IPS-NIHi11 (cell line): ENCODE measurements around the gene NETO1.

Experiments
- DNase-seq: peaks from one replicate; pipeline ENCODE4 v3.0.0; 2012; ENCODE audit warnings: mixed read lengths, low spot score

The NETO1 gene

DNA sequence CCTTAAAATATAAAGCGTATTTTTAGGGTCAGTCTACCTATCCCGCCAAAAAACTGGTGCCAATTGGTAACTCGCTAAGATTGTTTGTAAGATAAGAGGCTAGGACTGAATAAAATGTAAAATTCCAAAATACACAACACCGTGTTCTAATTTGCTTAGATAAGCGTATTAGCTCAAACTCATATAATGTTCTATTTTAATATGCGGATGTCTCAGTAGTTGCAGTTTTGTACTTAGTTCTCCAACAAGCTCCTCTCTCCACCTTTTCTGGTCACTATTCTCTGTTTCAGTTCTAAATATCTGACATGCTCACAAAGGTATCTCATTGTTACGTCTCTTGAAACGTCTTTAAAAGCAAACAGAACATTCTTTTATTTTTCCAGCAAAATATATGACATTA lies 24.0 kb downstream of the NETO1 start:
- no peak for DNase-seq

DNA sequence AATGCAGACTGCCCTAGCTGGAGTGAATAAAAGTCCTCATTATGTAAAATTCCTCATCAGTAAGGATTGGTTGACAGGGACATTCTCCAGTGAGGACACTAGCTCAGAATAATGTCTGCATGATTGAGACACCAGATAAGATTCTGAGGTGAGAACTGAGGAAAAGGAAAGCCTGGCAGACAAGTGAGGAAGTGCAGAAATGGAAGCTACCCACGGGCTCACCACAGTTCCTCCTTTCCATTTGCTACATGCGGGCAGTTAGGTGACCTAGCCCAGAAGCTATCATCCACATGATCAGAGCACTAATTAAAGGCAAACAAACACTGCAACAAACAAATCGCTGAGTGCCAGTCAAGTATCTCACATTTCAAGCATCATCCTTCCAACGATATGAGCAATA lies 27.7 kb downstream of the NETO1 start:
- DNase-seq, result no peak

DNA sequence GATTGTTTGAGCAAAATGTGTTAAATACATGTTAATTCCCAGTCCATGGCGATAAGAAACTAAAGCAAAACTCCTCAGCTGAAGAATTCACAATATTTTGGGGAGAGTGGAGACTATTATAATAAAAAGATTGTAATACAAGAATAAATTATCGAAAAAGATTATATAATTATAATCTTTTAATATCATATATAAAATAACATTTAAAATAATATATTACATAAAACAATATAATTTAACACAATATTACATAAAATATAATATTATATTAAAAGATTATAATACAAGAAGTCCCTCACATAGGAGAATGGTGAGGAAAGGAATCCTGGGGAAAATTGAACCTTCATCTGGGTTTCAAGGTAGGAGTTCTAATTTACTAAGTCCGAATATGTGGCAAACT lies 33.1 kb downstream of the NETO1 start:
- DNase-seq, result no peak

DNA sequence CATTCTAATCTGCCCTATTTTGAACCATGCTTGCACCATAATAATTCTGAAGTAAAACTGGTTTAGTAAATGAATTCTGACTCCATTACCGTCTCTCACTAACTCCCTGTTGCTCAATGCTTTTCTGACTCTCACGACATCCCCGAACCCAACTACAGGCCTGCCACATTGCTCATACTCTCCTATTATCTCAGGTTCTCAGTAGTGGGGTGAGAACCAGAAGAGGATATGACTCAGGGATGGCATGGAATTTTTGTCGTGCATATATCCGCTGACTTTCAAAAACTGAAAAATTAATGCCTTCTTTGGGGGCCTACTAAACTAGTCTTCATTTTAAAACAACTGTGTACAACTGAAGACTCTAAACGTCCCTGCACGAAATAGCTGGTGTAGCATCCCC lies 34.3 kb downstream of the NETO1 start:
- DNase-seq, result no peak

DNA sequence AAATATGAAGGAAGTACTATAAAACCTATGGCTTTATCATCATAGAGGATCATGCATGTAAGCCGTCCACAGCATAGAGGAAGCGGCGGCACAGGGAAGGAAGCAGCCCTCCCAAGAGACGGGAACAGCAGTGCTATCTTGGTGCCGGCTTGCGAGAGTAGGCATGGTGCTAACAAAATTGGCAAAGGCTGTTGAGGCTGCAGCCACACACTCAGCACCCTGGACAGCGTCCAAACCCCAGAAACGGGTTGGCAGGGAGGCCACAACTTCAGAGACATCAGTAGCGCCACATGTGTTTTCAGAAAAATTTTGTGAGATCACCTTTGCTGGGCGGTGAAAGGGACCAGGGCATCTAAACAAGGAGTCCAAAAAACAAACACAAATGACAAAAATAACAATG lies 37.7 kb downstream of the NETO1 start:
- peak; percentile 64 for DNase-seq

DNA sequence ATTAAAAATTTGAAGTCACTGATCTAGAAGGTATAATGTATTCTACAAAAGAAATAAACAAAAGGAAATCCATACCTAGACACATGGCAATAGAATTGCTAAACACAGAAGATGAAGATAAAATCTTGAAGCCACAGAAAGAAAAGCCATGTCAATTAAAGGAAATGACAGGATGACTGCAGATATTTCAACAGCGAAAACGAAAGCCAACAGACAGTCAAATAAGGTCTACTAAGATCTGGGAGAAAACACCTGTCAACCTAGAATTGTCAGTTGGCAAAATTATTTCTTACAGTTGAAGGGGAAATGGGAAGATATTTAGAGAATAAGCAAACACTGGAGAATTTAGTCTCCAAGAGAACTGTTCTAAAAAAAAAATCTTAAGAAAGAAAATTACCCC lies 39.2 kb downstream of the NETO1 start:
- no peak for DNase-seq

DNA sequence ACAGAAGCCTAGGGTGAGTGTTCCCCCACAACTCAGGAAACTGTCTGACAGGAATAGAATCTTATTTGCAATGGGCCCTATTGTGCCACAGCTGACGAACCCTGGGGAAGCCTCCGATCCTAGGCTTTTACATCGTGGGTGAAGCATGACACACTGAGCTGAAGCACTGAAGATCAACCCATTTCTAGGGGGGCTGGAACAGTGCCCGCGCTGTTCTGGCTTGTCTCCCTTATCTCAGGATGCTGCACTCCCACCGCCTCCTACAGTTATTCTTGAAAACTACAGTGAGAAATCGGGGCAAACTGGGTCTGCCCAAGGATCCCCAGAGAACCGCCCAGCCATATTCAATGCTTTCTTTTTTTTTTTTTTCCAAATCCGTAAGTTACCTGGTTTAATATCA lies 41.1 kb downstream of the NETO1 start:
- peak; percentile 14 for DNase-seq

DNA sequence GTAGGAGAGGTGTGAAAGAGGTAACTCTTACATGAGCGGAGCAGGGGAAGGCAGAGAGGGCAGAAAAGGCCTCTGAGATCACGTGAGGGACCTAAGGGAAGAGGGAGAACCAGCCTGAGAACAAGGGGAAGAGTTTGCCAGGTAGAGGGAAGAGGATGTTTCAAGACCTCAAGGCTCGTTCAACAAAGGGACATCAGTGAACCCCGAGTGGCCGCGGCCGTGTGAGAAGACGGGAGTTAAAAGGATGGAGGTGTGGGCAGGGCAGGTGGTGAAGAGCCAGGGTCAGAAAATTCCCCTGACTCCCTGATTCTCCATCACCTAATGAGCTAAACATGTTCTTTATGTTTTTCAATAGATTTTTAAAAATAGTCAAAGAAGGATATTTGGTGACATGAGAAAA lies 44.4 kb downstream of the NETO1 start:
- no peak for DNase-seq

DNA sequence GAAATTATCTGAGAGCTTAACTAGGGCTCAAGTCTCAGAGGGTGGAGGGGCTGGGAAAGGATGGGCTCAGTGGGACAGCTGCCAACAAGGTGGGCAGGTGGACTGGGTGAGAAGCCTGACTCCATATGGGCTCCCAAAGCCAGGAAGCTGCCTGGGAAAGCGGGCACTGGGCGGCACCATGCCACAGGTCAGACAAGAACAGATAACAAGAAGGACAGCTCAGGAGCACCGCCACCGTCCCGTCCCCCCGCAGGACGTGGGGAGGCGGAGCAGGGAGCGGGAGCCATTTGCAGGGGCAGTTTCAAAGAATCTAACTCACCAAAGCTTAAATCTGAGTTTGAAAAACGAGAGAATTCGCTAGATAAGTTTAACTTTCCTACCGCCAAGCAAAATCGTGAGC lies 45.6 kb downstream of the NETO1 start:
- no peak for DNase-seq

DNA sequence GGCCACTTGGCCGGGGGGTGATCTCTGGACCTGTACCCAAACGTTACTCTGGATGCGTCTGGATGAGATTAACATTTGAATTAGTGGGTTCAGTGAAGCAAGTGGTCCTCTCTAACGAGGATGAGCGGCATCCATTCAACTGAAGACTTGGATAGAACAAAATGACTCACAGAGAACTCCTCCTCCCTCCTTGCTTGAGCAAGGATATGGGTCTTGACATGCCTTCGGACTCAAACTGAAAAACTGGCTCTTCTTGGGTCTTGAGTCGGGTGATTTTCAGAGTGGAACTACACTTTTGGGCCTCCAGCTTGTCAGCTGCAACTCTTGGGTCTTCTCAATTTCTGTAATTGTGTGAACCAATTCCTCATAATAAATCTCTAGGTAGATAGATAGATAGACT lies 47.2 kb downstream of the NETO1 start:
- no peak for DNase-seq

DNA sequence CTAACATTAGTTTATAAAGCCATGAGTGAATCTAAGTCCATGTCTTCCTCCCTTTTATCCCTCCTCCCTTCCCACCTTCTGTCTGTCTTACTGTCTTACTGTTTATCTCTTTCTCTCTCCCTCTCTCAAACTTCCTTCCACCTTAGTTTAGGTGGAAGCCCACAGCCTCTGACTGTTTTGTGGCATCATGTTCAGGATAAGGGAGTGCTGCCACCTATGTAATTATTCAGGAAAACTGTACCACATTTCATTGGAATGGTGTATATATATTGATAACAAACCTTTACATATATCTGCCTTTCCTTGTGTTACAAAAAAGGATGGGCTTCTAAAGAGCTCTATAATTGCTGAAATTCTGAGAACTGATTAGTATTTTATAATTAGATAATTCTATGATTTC lies 48.7 kb downstream of the NETO1 start:
- no peak for DNase-seq

DNA sequence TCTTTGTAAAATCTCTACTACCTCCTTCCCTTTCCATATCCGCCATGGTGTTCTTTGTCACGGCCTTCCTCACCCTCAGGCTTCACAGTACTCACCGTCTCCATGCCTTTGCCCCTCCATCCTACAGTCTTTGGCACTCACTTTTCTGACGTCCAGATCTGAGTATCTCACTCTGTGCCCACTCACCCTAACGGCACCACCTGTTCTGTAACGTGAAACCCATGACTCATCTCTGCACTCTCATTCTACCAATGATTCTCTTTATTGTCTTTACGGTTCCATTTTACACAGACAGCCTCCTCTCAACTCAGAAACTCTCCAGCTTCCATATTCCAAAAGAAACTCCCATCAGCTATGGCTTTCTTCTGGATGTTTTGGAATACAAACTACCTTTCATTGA lies 56.7 kb downstream of the NETO1 start:
- no peak for DNase-seq

DNA sequence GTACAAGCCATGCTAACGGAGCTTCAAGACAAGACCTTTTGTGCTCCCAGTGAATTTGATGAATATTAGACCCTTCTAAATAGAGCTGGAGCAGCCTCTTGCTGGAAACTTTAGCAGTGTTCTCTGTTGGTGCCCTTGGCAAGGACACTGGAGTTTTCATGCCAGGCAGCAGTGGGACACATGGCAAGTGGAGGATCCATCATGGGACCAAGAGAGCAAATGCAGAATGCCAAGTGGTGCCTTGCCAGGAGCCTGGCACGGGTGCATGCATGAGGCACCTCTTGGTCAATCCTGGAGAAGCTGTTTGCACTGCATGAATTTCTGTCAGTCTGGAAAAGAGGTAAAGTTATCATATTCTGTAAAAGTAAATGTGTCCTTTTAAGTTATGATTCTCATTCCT lies 59.1 kb downstream of the NETO1 start:
- no peak for DNase-seq

DNA sequence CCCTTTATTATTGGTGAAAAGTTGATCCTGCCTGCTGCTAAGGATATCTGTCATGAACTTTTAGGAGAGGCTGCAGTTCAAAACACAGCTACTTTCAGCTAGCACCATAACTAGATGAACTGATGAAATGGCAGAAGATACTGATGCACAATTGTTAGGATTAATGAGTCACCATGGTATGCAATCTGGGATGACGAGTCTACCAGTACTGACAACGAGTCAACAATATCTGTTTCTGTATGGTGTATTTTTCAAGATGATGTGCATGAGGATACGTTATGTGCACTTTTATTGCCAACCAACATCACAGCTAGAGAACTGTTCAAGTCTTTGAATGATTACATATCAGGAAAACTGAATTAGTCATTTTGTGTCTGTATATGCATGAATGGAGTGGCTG lies 68.7 kb downstream of the NETO1 start:
- DNase-seq, result no peak

DNA sequence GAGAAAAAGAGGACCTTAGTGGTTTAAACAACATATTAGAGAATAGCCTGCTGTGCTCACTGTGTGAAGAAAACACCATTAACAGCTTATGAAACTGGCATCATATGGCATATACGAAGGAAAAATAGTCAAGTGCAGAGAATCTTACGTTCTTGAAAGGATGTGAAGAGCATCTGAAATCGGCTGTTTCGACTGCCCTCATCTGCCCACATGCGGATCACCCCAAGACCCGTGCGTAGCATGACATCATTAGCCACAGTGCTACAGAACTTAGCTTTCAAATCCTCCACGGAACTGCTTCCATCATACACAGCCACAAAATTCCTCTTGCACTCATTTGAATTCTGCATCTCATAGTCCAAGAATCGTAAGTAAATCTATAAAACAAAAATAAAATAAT lies 84.3 kb downstream of the NETO1 start:
- DNase-seq, result no peak

DNA sequence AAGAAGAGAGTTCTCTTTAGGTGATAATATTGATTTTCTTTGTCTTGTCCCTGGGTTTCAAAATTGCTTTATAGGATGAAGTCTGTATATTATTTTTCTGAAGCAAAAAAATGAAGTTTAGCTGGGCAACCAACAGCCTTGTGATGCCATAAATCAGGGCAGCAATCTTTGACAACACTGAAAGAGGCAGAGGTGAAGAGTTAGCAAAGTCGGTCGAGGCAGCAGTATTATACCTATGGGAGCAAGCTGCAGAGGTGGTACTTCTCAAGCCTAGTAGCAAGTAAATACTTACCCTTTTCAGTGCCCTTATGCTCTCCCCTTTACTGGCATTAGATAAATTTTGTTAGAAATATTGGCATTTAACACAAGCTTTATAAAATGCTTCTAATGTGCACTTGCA lies 92.9 kb downstream of the NETO1 start:
- DNase-seq, result no peak

DNA sequence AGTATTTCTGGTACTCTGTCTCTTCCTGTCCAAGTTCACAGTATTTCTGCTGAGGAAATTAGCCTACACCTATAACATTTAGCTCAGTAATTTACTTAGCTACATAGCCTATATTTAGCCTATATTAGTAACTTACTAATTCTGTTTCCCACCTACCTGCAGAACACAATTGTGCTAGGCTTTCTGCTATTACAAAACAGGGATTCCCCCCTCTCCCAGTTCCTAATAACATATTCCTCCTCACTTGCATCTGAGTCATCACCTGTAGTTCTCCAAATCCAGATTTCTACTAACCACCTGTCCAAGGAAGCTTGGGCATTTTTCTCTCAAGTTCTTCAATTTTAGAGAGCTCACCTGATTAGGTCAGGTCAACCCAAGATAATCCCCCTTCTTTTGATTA lies 94.9 kb downstream of the NETO1 start:
- no peak for DNase-seq

DNA sequence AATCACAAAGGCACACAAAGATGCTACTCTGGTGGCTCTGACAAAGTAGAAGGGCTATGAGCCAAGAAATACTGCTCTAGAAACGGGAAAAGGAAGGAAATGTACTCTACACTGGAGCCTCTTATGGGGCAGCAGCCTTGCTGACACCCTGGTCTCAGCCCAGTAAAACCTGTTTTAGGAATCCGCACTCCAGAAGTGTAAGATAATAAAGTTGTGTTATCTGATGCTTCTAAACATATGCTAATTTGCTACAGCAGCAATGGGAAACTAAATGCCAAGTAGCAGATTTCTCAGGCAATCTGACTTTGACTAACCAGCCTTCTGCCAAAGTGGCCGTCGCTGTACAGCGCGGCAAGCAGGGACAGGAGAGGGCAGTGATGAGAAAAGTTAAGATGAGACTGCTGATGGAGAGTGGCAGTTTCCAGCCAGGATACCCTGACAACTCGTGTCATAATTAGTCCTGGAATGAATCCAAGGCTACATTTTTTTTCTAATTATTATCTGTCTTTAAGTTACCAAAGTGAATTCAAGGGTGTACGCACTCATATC lies 99.0 kb downstream of the NETO1 start:
- no peak for DNase-seq

DNA sequence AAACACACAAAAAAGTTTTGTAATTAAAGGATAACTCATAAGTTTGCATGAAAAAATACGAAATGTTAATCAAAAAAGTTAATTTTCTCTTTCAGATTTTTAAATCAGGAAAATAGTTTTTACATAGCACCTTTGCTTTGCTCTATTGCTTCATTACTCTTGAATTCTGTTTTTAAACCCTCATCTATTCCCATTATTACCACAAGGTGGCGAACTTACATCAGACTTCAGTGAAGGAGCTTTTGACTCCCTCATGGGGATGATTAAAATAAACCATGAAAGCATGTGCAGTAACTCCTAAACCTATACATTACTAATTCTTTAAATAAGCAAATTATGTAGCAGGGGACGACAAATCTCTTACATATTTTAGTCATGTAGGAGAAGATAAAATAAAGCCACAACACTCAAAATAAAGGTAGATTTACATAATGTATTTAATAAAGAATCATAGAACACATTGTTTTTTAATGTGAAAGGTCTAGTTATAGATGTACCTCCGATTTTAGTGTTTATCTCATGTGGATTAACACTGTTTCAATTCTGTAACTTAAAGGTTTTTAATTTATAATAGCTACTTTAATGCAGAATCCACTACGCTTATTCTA lies 105.2 kb downstream of the NETO1 start:
- DNase-seq, result peak; percentile 31

DNA sequence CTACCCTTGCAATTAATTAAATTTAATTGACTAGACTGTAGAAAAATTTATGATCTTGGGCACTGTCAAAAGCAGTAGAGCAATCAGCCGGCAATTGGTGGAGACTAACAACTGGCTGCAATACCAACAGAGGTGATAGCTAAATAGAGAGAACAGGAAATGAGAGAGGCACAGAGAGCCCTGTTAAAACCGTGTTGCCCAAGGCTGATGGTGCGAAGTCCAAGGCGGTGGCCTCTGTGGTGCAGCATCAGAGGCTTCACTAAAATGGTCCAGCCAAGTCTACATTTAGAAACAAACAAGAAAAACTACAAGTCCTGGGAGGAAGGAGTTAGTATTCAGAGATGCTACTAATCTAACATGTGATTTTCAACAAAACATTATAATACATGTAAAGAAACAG lies 115.6 kb downstream of the NETO1 start:
- DNase-seq, result no peak

DNA sequence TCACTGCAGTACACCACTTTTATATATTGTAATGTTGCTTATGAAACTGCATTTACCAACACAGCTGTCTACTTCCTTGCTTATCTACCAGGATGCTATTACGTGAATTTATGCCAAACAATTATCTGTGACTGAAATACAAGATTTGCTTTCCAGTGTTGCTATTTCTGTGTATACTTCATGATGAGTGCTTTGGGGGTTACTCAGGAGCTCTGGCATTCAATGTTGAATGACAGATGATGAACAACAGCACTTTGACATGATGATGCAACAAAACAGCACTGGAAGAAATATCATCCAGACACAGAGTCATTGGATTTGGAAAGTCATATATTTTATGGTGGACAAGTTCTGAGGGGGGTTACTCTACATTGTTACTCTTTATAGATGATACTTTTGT lies 125.8 kb downstream of the NETO1 start:
- DNase-seq, result no peak

DNA sequence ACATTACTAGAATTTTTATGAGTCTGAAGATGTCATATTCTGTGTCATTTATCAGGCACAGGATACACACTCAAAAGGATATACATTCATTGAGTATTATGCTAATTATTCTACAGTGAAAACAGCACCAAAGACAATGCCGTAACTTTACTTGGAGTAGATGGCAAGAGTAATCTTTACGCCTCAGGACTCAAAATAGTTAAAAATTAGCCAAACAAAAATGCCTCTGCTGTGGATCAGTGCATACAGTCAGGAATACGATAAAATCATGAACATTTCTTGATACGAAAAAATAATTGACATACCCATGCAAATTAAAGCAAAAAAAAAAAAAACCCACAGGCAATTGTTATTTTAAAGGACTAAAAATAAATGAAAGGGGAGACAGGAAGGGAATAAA lies 129.7 kb downstream of the NETO1 start:
- no peak for DNase-seq

DNA sequence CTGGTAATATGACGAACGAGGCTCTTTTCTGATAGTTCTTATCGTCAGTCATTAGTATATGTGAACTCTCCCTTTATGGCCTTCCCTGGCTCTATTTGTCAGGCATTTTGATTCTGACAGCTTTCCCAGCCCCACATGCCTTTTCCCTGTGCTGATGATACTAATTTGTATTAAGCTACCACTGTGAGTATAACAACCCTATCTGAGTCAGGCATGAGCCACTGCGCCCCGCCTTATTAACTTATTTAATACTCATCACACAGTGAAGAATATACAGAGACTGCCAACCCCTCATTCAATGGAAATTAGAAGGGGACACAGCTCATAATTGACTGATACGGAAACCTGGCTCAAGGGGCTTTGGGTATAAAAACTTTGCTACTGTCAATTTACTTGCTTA lies 140.0 kb downstream of the NETO1 start:
- no peak for DNase-seq

DNA sequence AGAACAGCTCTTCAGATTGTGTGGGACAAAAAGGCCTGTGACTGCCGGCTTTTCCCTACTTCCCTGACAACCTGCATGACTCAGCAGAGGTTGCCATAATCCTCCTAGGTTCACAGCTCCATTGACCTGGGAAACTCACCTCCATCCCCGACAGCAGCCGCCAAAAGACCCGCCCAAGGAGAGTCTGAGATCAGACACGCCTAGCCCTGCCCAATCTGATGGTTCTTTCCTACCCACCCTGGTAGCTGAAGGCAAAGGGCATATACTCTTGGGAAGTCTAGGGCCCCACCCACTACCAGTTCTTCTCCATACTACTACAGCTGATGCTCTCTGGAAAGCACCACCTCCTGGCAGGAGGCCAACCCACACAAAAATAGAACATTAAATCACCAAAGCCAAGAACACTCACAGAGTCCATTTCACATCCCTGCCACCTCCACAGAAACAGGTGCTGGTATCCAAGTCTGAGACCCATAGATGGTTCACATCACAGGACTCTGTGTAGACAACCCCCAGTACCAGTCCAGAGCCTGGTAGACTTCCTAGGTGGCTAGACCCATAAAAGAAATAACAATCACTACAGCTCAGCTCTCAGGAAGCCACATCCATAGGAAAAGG lies 140.6 kb downstream of the NETO1 start:
- DNase-seq, result no peak
